Caco-2 (cell line): Measurements from ENCODE around the gene LPIN1. TPM values are rescaled to one million over a fixed set of nuclear protein-coding genes. Genes with fewer than 3 reads are reported as not detected.

ENCODE experiments used
- BruUV-seq: library from RNA; stranded (reverse); fragments of 400-500 nt; replicated peaks from 2 replicates; lab custom pipeline; 2021; lab: Mats Ljungman, UMichigan
- CTCF ChIA-PET: fragments of 300-600 bp; sonication (Branson Sonifier 250); formaldehyde crosslinking; loops from one replicate; lab custom pipeline; 2022; ENCODE audit warnings: antibody characterized with exemption; lab: Charles Lee
- POLR2A ChIA-PET: fragments of 300-600 bp; sonication (Branson Sonifier 250); formaldehyde crosslinking; loops from one replicate; lab custom pipeline; 2022; ENCODE audit warnings: antibody characterized with exemption; lab: Charles Lee
- DNase-seq, 2 experiments: peaks; one replicate each; pipeline versions ENCODE4 v3.0.0 to v3.0.0-alpha.2; 2020 to 2022
- H3K27me3 ChIP-seq: replicated peaks from 2 replicates; pipeline ENCODE4 v1.6.0; 2011; ENCODE audit warnings: low read length; ENCODE audit not compliant: control insufficient read depth, insufficient read depth
- H3K36me3 ChIP-seq: 2 replicates; pipeline ENCODE4 v1.5.1; 2011; ENCODE audit warnings: low read length; ENCODE audit not compliant: control insufficient read depth, insufficient read depth
- H3K4me1 ChIP-seq: fragments of 250-450 bp; sonication (Bioruptor Pico); 2 replicates; pipeline ENCODE4 v1.5.1; 2020; ENCODE audit warnings: mild to moderate bottlenecking
- H3K4me3 ChIP-seq: 2 replicates; pipeline ENCODE4 v1.5.1; 2011; ENCODE audit warnings: low read depth, mild to moderate bottlenecking, control low read depth, low read length
- H3K9me3 ChIP-seq: fragments of 250-450 bp; sonication (Bioruptor Pico); 2 replicates; pipeline ENCODE4 v1.5.1; 2020; ENCODE audit warnings: mild to moderate bottlenecking, moderate library complexity
- H3K27ac Mint-ChIP-seq: one replicate; pipeline ENCODE4 v1.8.0; 2022; ENCODE audit warnings: mixed read lengths; ENCODE audit not compliant: unreplicated experiment
- H3K27me3 Mint-ChIP-seq: one replicate; pipeline ENCODE4 v1.8.0; 2022; ENCODE audit warnings: mixed read lengths; ENCODE audit not compliant: insufficient read depth, unreplicated experiment
- H3K36me3 Mint-ChIP-seq: one replicate; pipeline ENCODE4 v1.8.0; 2022; ENCODE audit warnings: mild to moderate bottlenecking, mixed read lengths; ENCODE audit not compliant: insufficient read depth, unreplicated experiment
- H3K4me1 Mint-ChIP-seq: one replicate; pipeline ENCODE4 v1.8.0; 2022; ENCODE audit warnings: low read depth, mixed read lengths; ENCODE audit not compliant: unreplicated experiment
- H3K4me3 Mint-ChIP-seq: one replicate; pipeline ENCODE4 v1.8.0; 2022; ENCODE audit warnings: mild to moderate bottlenecking, moderate library complexity, mixed read lengths; ENCODE audit not compliant: unreplicated experiment
- H3K9me3 Mint-ChIP-seq: one replicate; pipeline ENCODE4 v1.8.0; 2022; ENCODE audit warnings: mixed read lengths; ENCODE audit not compliant: unreplicated experiment
- intact Hi-C: fragments of 100-400 bp; cut with micrococcal nuclease; formaldehyde crosslinking; loops from one replicate; pipeline ENCODE4 v1.10.0; 2022; ENCODE audit not compliant: unreplicated experiment
- total RNA-seq: library from RNA; stranded (reverse); gene quantifications from 2 replicates; pipeline ENCODE4 v1.2.3, GENCODE V29; 2022
- TF ChIP-seq, protein P1 (sequence below), 2 experiments: fragments of 200-600 bp in 1 of 2; IDR thresholded peaks; 1 replicate in 1 of 2; 2 replicates in 1 of 2; pipeline versions ENCODE4 v1.5.1 to v1.8.0; 2011 to 2022; ENCODE audit warnings: antibody characterized with exemption in 1 of 2, control low read depth in 1 of 2, inconsistent platforms in 1 of 2, low read depth in 1 of 2, low read length in 1 of 2, mild to moderate bottlenecking in 1 of 2, moderate library complexity in 1 of 2; ENCODE audit not compliant: insufficient read depth in 1 of 2, severe bottlenecking in 1 of 2, unreplicated experiment in 1 of 2

Gene LPIN1
- total RNA-seq, 1 experiment from 2014 or later = 12.5 TPM

DNA sequence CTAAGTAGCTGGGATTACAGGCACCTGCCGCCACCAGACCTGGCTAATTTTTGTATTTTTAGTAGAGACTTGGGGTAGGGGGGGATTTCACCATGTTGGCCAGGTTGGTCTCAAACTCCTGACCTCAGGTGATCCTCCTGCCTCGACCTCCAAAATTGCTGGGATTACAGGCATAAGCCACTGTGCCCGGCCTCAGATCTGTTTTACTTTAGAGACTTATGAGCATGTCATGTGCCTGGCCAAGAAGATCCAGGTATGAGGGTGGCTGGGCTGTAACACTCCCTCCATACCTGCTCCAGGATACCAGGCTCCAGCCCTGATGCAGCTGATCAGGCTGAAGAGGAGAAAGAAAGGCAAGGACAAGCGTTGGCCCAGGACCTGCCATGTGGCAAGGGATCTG lies 125.0 kb downstream of the LPIN1 start:
- H3K9me3 ChIP-seq = no peaks in the 10 kb centered on the region
- H3K27ac Mint-ChIP-seq = no peak overlapping the region
- no peaks in the 10 kb centered on the region for H3K27me3 ChIP-seq
- peaks cover 11% of the 10 kb centered on the region for H3K27me3 Mint-ChIP-seq
- BruUV-seq = no TSS peak
- DNase-seq = no peak
- ChIA-PET POLR2A (no interaction called here), CTCF (no interaction called here)
- H3K4me3 ChIP-seq = no peak overlapping the region
- H3K4me1 ChIP-seq = peaks cover 13% of the 10 kb centered on the region
- H3K4me1 Mint-ChIP-seq = peaks cover 11% of the 10 kb centered on the region
- TF ChIP-seq, protein P1, sequence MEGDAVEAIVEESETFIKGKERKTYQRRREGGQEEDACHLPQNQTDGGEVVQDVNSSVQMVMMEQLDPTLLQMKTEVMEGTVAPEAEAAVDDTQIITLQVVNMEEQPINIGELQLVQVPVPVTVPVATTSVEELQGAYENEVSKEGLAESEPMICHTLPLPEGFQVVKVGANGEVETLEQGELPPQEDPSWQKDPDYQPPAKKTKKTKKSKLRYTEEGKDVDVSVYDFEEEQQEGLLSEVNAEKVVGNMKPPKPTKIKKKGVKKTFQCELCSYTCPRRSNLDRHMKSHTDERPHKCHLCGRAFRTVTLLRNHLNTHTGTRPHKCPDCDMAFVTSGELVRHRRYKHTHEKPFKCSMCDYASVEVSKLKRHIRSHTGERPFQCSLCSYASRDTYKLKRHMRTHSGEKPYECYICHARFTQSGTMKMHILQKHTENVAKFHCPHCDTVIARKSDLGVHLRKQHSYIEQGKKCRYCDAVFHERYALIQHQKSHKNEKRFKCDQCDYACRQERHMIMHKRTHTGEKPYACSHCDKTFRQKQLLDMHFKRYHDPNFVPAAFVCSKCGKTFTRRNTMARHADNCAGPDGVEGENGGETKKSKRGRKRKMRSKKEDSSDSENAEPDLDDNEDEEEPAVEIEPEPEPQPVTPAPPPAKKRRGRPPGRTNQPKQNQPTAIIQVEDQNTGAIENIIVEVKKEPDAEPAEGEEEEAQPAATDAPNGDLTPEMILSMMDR (IDR thresholded peaks at IDR 0.05; ENCODE audit: insufficient read depth in 1 of 2, low read depth in 1 of 2, low read length in 1 of 2, severe bottlenecking in 1 of 2, unreplicated experiment in 1 of 2) = no peak
- no peak overlapping the region for H3K4me3 Mint-ChIP-seq
- H3K36me3 Mint-ChIP-seq = no peaks in the 10 kb centered on the region
- intact Hi-C loops = no loop called here
- no peaks in the 10 kb centered on the region for H3K36me3 ChIP-seq
- H3K9me3 Mint-ChIP-seq = peaks cover 13% of the 10 kb centered on the region

DNA sequence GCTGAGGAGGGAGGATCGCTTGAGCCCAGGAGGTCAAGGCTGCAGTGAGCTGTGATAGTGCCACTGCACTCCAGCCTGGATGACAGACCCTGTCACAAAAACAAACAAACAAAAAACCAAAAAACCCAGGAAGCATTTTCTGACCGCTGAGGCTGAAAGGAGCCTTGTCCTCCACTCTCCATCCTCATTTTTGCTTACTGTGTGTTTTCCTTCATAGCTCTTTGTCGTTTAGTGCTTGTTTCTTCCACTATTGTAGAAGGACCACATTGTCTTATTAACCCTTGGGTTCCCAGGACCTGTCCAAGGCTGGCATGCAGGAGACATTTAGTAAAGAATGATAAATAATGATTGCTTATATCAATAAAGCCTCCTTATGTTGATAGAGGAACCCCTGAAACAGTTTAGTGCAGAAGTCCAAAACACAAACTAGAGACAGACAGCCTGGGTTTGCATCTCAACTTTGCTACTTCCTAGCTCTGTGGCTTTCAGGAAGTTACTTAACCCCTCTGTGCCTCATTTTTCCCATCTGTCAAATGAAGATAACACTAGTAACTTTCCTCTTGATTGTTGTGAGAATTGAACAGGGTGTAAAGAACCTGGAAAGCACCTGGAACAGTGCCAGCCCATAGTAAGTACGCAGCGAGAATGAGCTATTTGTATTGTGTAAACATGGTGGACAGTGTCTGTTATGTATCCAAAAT lies 126.0 kb downstream of the LPIN1 start:
- POLR2A ChIA-PET = no interaction called here

GRCh38 chr2:11872948-11873269 lies 126.5 kb downstream of the LPIN1 start:
- POLR2A ChIA-PET = no interaction called here
- DNase-seq = no peak

More for the DNA sequence above, 126.0 kb downstream of the LPIN1 start:
- TF ChIP-seq, protein P1 (IDR thresholded peaks at IDR 0.05; ENCODE audit: insufficient read depth in 1 of 2, low read depth in 1 of 2, low read length in 1 of 2, severe bottlenecking in 1 of 2, unreplicated experiment in 1 of 2) = no peak
- Mint-ChIP-seq H3K4me3 (no peak overlapping the region), H3K4me1 (peaks cover 11% of the 10 kb centered on the region), H3K27ac (no peak overlapping the region), H3K9me3 (peaks cover 13% of the 10 kb centered on the region), H3K27me3 (peaks cover 15% of the 10 kb centered on the region), H3K36me3 (no peaks in the 10 kb centered on the region)
- CTCF ChIA-PET = no interaction called here
- no peaks in the 10 kb centered on the region for H3K9me3 ChIP-seq
- H3K36me3 ChIP-seq = no peaks in the 10 kb centered on the region
- intact Hi-C loops = no loop called here
- H3K4me3 ChIP-seq = no peak overlapping the region
- H3K4me1 ChIP-seq = peaks cover 13% of the 10 kb centered on the region
- DNase-seq = no peak
- BruUV-seq = no TSS peak
- no peaks in the 10 kb centered on the region for H3K27me3 ChIP-seq

More at GRCh38 chr2:11872948-11873269, 126.5 kb downstream of the LPIN1 start:
- H3K27me3 Mint-ChIP-seq = peaks cover 19% of the 10 kb centered on the region
- no peak overlapping the region for H3K27ac Mint-ChIP-seq
- TF ChIP-seq, protein P1 (IDR thresholded peaks at IDR 0.05; ENCODE audit: insufficient read depth in 1 of 2, low read depth in 1 of 2, low read length in 1 of 2, severe bottlenecking in 1 of 2, unreplicated experiment in 1 of 2) = no peak
- no peaks in the 10 kb centered on the region for H3K36me3 ChIP-seq
- no peaks in the 10 kb centered on the region for H3K27me3 ChIP-seq
- intact Hi-C loops = no loop called here
- no peak overlapping the region for H3K4me3 ChIP-seq
- H3K36me3 Mint-ChIP-seq = no peaks in the 10 kb centered on the region
- CTCF ChIA-PET = no interaction called here
- H3K9me3 ChIP-seq = no peaks in the 10 kb centered on the region
- peaks cover 13% of the 10 kb centered on the region for H3K9me3 Mint-ChIP-seq
- no peak overlapping the region for H3K4me3 Mint-ChIP-seq
- no TSS peak for BruUV-seq
- peaks cover 11% of the 10 kb centered on the region for H3K4me1 Mint-ChIP-seq
- peaks cover 13% of the 10 kb centered on the region for H3K4me1 ChIP-seq
